Stimulated activated naive CD8-positive, alpha-beta T cell treated with anti-CD3 and anti-CD28 coated beads, Interleukin-15, Interleukin-2, amounts not matched to agents 100 U/mL and 50 U/mL, for 24 hours (primary cell): ENCODE measurements around the gene GAB3.
"Not testable (repeated sequence)": the region's sequence is repeated elsewhere in the genome, so short reads cannot be mapped to it uniquely, and the experiment has no call there.

Source experiments
- ATAC-seq: fragments of 150-1000 bp; cut with Tn5 transposase; one replicate; pipeline ENCODE4 v1.10.0; 2021
- DNase-seq: peaks from one replicate; pipeline ENCODE4 v3.0.0; 2021

Gene GAB3

DNA sequence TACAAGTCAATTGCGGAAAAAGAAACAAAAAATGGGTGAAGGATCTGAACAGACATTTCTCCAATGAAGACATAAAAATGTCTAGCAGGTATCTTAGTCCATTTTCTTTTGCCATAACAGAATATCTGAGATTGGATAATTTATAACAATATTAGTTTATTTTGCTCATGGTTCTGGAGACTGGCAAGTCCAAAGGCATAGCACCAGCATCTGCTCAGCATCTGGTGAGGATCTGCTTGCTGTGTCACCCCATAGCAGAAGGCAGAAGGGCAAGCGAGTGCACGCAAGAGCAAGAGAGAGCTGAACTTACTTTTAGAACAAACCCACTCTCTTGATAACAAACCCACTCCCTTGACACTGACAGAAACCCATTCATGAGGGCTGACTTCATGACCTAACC, 29.7 kb downstream of the GAB3 start:
- no peak for ATAC-seq
- DNase-seq, result no peak

DNA sequence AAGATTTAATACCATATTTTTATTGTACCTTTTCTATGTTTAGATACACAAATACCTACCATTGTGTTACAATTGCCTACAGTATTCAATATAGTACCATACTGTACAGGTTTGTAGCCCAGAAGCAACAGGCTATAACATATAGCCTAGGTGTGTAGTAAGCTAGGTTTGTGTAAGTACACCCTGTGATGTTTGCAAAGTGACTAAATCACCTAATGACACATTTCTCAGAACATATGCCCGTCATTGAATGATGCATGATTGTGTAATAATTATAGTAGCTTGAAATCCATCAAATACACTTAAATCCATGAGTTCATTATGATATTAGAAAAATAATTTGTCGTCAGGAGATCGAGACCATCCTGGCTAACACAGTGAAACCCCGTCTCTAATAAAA, 30.8 kb downstream of the GAB3 start:
- DNase-seq, result no peak
- no peak for ATAC-seq

DNA sequence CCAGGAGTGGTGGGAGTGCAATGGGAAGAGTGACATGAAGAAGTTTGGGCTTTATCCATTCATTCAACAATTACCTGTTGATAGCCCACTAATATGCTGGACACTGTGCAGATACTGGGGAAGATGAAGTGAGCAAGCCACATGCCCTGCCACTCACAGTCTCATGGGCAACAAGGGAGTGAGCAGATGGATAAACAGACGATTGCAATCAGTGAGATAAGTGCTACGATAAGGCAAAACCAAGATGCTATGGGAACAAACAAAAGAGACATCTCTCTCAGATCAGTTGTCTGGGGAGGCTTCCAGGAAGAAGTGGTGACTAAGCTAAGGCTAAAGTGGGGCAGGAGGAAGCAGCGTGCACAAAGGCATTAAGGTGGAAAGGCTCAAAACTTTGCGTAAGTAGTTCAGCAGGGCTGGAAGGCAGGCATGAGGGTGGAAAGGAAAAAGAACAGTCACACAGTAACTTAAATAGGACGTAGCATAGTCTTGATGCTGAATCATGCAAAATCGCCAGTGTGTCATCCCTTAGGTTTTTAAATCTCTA, 31.7 kb downstream of the GAB3 start:
- peak; percentile 90 for ATAC-seq
- DNase-seq, result peak; percentile 30

DNA sequence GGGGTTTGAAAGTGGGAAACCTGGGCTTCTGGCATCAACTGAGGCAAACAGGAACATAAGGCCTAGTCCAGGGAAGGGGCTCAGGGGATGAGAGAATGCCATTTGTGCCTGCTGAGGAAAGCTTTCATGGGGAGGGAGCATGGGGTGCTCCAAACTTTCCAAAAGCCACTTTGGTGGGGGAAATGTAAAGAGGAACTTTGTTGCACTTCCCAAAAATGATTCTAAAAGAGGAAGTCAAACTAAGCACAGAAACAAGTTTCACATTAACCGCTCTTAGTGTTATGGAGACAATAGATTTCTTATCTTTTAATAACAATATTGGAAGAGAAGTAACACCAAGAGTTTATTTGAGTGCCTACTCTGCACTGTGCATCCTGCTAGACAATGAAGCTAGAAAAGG, 32.3 kb downstream of the GAB3 start:
- no peak for ATAC-seq
- DNase-seq, result no peak

DNA sequence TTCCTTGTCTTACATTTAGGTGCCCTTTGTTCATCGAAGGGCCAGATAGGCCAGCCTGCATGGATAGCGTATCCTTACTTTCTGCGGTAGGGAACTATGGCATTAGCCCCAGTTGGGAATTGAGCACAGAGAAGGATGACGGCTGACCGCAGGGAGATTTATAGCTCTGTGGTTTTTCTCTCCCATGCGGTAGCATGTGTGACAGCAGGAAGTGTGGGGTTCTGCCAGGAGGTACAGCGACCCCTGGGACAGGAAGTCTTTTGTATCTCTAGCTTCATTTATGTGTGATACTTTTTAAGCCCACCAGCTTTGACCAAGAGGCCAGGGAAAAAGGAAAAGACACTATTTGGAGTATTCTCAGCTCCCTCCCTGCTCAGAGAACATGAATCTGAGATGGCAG, 33.1 kb downstream of the GAB3 start:
- ATAC-seq, result no peak
- DNase-seq, result peak; percentile 23

DNA sequence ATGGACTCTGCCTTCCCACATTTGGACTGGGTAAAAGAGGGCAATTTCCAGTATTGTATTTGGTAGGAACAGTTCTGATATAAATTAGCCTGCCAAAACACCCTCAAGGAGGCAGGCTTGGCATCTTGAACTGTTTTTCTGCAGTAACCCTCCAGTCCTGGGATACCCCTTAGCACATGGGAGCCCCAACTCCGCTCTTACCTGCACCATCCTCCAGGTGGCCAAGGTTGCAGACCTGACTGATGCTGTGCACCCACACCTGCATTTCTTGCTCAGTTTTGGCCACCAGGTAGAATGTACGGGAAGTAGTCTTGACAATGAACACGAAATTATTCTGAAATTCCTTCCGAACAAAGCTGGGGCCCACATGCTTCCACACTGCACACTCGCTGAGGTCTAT, 35.1 kb downstream of the GAB3 start:
- DNase-seq, result no peak
- no peak for ATAC-seq

DNA sequence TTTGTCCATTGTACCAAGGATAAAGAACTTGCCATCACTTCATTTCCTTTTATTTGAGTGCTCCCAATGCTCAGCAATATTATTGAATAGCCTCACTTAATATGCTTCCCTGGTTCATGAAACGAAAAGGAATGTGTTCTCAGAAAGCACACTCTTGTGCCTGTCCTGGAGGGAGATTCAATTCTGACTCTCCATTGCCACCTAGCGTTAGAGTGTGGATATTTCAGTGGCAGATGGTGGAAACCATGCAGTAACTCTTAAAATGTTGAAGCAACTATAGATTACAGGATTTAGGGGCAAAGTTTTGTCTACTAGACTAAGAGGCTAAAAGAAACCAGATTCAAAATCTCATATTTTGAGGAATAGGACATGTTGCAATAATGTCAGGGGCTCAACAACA, 36.0 kb downstream of the GAB3 start:
- peak; percentile 35 for DNase-seq
- ATAC-seq, result no peak

DNA sequence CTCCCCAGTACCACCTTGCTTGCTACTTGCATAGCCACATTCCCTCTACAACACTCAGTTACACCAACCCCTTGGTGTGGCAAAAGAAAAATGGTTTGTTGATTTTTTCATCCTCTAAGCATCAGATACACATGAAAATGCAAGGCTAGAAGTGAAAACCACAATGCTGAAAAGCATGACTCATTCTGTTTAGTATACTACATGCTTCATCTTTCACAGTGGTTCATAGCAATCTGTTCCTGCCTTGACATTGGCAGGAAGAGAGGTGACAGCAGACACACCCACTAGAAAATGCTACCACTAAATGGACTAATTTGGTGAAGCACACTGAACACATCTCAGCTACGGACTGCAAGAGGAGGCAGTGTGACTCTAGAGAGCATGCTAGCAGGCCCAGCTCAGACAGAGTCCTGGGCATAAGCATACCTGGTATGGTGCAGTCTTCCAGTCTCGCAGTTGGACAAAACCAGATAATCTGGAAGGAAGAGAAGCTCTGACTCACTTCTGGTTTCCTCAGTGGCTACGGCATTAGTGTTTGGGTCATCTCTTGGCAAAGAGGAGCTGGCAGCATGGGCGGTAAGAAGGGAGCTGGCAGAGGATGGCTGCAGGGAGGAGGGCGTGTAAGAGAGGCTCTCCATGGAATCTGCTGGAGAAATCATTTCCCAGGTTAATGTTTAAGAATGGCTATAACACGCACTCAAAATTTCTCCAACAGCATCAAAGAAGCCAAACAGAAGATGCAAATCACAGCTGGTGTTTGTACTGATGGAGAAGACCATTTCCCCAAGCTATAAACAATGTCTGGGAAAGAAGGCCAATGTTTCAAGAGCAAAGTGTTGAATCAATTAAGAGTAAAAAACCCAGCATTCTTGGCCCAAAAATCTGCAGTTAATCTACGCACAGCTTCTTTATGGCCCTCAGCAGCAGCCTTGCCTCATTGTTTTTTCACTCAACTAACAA, 37.8 kb downstream of the GAB3 start:
- ATAC-seq (peak; percentile 92), DNase-seq (no peak)

DNA sequence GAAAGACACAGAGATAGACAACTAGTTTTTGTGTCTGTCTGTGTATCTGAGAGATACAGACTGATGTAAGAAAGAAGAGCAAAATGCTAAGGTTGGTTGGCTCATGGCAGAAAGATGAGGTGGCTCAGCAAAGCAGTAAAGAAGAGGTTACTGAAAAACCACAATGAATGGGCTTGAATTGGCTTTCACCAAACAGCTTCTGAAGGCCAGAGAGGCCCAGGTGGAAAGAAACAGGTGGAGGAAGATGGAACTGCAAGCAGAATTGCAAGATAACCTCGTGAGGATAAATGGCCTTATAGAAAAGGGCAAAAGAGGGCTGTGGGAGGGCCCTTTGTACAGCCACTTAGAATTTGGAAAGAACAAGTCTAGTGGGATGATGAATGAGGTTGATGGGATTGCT, 39.6 kb downstream of the GAB3 start:
- ATAC-seq (no peak), DNase-seq (no peak)

DNA sequence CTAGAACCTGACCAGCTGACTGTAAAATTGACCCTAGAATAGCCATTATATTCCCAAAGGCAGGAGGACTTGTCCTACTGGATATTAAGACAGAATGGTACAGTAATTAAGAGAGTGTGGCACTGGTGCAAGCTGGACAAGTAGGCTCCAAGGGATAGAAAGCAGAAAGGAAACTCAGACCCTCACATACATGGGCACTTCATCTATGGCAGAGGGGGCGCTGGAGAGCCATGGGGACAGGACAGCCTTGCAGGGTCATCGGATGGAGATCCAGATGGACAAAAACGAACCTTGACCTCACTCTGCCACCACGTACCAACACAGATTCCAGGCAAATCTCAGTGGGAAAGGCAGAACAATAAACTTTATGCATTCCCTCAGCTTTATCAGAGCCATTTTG, 40.6 kb downstream of the GAB3 start:
- ATAC-seq, result no peak

DNA sequence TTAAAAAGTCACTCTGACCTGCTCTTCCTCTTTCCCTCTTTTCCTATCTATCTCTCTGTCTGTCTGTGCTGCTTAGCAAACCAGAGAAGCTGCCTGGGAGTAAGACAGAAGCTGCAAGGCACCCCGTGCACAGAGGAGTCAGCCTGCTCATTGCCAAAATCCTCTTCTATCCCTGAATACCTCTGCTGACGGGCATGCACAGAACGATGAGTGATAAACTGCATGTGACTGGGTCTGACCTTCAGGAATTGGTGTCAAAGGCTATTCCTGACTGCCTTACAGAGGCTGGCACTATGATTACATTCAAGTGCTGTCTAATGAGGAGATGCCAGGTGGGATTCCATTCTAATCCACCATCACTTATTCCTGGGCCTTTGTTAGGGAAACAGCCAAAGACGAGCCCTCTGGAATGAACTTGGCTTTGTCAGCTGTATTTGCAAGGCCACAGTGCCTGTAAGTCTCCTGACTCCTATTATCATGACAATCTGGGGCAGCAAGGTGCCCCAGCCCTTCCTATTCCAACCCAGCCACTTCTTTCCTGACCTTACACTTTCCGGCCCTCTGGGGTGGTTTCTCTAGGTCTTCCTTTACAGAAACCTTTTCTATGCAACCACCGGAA, 52.1 kb downstream of the GAB3 start:
- ATAC-seq (no peak), DNase-seq (no peak)

More for the DNA sequence above, 40.6 kb downstream of the GAB3 start:
- no peak for DNase-seq

DNA sequence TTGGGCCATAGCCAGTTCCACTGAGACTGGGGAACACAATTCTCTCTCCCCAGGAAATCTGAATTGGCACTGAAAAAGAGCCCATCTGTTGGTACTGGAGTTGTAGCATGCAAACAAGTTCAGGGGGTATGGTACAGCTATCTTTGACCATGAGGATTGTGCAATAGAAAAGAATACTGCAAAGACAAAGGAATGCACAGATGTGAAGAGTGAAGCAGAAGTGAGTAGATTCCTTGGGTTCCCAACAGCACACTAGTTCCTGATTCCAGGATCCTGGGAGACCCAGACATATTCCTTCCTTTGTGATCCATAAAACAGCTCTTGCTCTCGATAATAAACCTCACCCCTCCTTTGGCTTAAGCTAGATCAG, 54.2 kb downstream of the GAB3 start:
- ATAC-seq (no peak), DNase-seq (no peak)

DNA sequence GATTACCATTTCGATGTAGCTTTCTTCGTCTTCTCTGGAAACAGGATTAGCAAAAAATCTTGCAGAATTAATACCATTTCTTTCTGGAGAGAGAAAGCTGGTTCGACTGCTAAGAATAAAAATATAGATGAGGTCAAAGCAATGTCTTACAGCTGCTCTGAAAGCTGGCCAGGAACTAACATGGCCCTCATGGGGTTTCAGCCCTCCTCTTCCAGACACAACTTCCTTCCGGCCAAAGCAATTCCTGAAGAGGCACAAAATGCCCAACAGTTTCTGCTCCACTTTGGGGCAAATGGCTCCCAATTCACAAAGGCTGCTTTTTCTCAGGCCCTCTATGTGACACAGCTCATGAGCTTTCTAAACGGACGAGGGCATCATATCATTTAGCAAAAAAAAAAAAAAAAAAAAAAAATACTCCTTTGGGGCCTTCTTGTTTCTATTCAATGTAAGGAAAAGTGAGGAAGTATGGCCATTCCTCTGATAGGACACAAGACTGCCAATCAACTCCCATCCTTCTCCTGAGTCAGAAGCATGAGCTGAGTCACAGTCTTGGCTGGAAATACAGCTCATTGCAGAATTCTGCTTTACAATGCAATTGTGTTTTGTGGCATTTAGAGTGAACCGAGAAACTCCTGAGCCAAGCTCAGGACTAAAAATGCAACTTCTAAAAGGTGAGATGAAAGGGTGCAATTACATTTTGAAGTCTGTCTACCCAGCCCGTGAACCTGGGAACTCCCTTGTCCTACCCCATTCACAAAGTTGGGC, 54.8 kb downstream of the GAB3 start:
- ATAC-seq, result peak; percentile 69

DNA sequence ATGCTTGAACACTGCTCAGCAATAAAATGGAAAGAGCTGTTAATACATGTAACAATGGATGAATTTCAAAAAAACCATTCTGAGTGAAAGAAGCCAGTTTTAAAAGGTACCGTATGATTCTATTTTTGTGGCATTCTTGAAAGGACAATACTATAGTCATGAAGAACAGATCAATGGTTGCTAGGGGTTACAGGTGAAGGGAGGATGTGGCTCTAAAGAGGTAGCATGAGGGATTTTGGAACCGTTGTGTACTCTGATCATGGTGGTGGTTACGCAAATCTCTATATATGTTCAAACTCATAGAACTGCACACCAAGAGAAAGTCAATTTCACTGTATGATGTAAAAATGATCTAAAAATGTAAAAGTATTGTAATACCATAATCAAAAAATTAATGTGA, 57.5 kb downstream of the GAB3 start:
- ATAC-seq, result no peak
- DNase-seq, result no peak

More for the DNA sequence above, 54.8 kb downstream of the GAB3 start:
- no peak for DNase-seq

DNA sequence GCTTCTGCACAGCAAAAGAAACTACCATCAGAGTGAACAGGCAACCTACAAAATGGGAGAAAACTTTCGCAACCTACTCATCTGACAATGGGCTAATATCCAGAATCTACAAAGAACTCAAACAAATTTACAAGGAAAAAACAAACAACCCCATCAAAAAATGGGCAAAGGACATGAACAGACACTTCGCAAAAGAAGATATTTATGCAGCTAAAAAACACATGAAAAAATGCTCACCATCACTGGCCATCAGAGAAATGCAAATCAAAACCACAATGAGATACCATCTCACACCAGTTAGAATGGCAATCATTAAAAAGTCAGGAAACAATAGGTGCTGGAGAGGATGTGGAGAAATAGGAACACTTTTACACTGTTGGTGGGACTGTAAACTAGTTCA, 60.4 kb downstream of the GAB3 start:
- not testable (repeated sequence) for ATAC-seq, DNase-seq

DNA sequence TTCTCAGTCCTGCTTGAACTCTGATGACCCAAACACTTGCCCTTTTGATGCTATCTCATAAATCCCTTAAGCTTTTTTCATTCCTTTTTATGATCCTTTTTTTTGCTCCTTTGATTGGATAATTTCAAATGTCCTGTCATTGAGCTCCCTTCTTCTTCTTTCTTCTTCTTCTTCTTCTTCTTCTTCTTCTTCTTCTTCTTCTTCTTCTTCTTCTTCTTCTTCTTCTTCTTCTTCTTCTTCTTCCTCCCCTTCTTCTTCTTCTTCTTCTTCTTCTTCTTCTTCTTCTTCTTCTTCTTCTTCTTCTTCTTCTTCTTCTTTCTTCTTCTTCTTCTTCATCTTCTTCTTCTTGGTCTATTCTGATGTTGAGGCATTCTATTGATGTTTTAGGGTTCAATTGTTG, 78.8 kb downstream of the GAB3 start:
- not testable (repeated sequence) for ATAC-seq, DNase-seq

DNA sequence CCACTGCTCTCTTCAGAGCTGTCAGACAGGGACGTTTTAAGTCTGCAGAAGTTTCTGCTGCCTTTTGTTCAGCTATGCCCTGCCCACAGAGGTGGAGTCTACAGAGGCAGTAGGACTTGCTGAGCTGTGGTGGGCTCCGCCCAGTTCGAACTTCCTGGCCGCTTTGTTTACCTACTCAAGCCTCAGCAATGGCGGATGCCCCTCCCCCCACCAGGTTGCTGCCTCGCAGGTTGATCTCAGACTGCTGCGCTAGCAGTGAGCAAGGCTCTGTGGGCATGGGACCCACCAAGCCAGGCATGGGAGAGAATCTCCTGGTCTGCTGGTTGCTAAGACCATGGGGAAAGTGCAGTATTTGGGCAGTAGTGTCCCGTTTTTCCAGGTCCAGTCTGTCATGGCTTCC, 80.0 kb downstream of the GAB3 start:
- not testable (repeated sequence) for DNase-seq, ATAC-seq

DNA sequence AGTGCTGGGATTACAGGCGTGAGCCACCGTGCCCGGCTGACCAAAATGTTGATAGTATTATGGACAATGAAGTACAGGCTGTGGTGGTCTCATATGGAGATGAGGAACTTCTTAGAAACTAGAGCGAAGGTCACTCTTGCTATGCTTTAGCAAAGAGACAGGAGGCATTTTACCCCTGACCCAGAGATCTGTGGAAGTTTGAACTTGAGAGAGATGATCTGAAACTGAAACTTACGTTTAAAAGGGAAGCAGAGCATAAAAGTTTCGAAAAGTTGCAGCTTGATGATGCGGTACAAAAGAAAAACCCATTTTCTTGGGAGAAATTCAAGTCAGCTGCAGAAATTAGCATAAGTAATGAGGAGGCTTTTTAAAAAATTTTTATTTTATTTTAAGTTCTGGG, 89.0 kb downstream of the GAB3 start:
- DNase-seq (no peak), ATAC-seq (no peak)

DNA sequence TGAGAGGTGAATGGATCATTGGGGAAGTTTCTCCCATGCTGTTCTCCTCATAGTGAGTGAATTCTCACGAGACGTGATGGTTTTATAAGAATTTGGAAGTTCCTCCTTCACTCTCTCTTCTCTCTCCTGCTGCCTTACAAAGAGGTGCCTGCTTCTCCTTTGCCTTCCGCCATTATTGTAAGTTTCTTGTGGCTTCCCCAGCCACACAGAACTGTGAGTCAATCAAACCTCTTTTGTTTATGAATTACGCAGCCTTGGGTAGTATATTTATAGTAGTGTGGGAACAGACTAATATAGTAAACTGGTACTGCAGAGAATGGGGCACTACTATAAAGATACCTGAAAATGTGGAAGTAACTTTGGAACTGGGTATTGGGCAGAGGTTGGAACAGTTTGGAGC, 89.7 kb downstream of the GAB3 start:
- DNase-seq, result no peak
- ATAC-seq, result no peak

DNA sequence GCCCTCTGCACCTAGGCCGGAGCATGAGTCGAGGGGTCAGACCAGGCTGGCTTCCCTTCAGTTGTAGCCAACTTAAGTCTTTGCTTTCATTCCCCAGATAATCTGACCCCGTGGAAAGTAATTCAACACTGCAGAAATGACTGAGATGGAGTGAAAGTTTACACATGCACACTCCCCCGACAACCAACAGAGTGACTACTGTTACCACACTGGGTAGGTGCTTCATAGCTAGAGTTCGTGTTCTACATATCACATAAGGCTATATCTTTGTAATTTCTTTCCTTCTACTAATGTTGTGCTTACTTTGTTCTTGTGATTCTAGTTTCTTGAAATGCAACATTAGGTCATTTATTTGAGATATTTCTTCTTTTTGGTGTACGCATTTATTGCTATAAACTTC, 90.3 kb downstream of the GAB3 start:
- DNase-seq, result no peak
- ATAC-seq, result no peak

DNA sequence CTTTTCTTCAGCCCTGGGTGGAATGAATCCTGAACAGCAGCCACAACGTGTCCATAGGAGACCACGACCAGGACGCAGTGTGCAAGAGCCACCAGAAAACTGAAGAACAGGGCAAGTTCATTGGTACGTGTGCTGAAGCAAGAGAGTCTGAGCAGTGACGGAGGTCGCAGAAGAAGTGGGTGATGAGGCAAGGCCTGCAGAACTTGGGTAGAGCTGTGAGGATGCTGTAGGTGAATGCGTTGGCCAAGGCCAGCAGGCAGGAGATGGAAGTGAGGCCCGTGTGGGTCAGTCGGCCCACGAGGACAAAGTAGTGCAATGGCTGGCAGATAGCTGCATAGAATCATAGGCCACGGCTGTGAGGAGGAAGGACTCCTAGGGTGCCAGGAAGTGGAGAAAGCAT, 91.9 kb downstream of the GAB3 start:
- no peak for DNase-seq
- no peak for ATAC-seq

DNA sequence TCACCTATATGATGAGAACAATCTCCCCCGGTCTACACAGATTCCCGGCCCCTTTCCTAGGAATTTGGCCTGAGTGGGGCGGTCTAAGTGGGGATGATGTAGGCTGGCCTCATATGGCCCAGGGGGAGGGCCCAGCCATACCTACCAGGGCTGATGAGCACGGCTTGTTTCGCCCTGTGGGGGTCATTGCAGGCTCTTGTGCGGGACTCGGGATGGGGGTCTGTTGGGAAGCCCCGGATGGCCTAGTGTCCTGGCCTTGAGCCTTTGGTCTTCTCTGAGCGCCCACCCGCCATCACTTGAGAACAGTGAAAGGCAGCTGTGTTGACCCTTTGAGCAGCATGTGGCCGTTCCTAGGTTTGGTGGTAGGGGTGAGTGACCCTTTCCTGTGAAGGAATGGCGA, 92.7 kb downstream of the GAB3 start:
- no peak for DNase-seq
- ATAC-seq, result no peak
